OCI-M1 (cell line): ENCODE results near the gene OTX1.
"Not testable (repeated sequence)": the region's sequence is repeated elsewhere in the genome, so short reads cannot be mapped to it uniquely, and the experiment has no call there.

Experiments used
- DNase-seq: peaks from one replicate; lab custom pipeline; 2025; lab: John Stamatoyannopoulos, UW

OTX1 gene

DNA sequence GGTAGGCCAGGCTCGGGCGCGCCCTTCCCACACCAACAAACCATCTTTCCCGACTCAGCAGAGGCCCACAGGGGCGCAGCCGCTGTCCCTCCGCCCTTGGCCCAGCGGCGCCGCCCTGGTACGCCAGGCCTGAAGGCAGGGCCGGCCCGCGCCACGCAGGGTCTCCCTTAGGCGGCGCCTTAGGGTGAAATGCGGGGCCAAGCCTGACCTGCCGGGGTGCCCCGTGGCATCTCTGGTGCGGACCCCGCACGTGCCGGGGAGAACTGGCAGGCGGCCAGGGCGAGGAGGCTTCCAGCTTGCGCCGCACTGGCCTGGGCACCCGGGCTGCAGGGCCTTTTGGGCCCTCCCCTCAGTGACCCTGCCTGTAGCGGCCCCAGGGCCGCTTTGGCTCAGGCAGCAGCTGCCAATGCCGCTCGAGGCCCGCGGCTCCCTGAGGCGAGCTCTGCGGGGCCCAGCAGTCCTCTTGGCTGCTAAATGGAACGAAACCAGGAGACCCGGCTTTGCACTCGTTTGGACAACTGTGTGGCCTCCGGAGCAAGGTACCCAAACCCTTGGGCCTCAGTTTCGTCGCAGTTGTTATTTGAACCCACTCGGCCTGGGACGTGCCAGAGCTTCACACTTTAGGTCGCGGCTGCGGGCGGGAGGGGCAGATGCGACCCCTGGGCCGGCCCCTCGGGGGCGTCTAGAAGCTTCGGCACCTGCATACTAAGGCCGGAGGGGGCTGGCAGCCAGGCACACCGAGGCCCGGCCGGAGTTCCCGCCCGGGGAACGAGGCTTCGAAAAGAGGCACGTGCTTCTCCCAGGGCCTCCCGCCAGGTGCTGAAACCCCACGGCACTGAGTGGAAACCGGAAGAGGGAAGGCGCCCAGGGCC lies 8.5 kb downstream of the OTX1 start:
- DNase-seq: no peak

DNA sequence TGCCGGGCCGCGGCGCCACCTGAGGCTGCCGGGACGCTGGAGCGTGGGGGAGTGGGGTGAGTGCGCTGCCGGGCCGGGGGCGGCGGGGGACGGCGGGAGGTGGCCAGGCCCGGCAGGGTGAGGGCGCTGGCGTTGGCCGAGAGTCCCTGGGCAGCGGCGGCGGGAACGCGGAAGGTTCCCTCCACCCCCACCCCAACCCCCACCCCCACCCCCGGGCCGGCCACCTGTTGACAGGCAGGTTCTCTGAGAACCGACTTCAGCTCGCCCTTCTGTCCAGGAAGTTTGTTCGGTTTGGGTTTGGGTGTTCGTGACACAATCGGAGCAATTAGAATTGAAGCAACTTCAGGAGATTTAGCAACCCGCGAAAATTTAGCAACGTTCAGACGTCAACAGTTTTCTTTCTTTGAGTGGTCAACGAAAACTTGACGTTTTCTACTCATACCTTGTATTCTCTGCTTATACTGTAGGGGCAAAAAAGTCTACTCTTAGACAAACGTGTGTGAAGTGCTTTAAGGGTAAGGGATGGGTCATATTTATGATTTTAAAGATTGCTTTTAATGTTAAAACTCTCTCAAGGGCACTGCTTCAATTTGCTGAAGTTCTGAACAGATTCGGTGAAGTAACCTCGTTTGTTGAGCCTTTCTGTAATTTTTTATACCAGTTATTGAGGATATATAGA lies 9.3 kb downstream of the OTX1 start:
- DNase-seq: peak; percentile 42

DNA sequence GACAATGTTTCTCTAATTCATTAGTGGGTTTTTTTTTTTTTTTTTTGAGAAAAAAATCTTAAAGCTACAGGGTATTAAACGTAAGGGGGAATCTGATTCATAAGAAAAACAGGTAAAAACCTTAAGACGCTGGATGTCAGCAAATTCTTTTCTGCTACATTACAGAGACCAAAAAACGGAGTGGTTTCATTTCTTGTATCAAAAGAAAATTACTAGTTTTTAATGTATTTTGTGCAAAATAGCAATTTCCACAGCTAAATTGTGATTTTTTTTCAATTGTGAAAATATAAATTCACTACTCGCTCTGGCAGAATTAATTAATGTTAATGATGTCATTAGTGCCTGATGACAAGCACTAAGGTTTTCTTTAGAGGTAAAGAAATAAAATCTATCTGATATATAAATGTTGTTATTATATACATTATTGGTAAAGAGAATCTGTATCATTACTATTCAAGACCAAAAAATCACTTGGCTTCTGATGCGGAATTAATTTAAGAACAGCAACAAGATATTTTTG lies 9.9 kb downstream of the OTX1 start:
- DNase-seq: no peak

DNA sequence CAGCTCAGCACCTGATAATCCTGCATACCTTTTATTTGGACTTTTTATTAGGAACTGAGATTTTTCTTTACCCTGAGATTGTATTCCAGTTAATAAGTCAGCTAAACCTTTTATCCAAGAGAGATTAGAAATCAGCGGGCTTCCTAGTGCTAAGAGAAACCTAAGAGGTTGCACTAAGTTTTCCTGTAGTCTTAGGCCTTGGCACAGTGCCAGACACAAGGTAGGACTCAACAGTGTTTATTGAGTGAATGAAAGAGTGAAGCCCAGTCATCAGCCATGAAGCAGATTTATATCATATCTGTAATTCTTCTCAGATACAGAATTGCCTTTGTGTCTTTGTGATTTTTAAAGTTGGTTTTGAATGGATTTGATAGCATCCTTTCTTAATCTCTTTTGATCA lies 13.6 kb downstream of the OTX1 start:
- DNase-seq: no peak

DNA sequence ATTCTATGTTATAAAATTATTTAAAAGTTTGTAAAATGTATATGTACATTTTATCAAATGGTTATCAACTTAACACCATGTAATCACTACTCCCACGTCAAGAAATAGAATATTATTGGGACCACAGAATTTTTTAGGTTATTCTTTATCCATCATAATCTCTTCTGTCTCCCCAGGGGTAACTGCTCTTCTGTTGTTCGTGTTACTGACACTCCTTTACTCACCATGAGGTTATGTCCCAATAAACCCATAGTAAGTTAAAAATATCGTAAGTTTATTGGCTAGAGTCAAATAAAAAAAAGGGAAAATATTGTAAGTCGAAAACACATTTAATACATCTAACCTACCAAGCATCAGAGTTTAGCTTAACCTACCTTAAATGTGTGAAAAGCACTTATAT lies 14.0 kb downstream of the OTX1 start:
- DNase-seq: no peak

DNA sequence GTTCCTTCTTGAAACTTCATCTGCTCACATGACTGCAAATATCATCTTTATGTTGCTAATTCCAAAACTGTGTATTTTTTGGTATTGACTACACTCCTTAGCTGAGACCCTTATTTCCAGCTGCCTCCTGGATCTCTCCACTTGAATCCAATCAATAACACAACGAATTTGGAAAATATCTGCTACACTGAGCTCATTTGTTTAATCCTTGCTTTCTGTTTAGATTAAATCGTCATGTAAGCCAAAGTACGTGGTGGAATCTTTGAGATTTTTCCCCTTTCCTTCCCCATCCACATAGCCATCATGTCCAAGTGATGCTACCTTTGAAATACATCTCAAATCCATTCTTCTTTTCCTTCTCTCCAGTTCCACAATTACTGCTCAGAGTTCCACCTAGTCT lies 15.6 kb downstream of the OTX1 start:
- no peak for DNase-seq

DNA sequence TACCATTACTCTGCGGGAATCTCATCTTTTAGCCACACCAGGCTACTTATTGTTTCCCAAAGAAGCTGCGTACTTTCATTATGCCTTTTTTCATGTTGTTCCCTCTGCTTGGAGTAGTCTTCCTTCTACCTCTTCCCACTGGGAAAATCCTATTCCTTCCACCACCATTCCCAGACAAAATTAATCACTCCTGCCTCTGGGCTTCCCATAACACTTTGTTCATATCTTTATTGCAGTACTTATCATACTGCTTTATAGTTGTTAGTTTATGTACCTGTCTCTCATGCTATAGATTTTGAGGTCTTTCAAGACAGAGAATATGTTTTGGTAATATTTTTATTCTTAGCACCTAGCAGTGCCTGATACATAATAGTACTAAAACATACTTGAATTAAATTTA lies 16.2 kb downstream of the OTX1 start:
- DNase-seq: no peak

DNA sequence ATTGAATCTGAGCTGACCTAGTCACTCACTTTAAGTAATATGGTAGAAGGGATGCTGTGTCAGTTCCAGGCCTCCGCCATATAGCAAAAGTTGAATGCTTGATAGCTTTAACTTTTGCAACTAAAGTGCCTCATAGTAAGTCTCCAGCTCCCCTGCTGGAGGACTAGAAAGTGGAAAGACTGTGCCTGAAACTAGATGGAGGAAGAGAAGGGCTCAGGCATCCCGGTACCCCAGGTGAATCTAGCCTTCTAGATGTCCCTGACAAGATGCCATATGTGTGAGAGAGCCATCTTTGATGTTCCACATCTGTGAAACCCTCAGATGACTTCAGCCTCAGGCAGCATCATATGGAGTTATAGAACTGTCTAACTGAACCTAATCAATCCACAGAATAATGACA lies 21.0 kb downstream of the OTX1 start:
- no peak for DNase-seq

DNA sequence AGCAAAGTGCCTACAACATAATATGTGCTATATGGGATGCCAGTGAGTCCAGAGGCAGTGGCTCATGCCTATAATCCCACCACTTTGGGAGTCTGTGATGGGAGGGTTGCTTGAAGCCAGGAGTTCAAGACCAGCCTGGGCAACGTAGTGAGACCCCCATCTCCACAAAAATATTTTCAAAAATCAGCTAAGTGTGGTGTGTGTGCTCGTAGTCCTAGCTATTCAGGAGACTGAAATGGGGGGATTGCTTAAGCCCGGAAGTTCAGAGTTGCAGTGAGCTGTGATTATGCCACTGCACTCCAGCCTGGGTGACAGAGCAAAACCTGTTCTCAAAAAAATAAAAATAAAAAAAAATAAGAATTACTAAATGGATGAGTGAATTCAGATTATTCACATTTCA lies 23.4 kb downstream of the OTX1 start:
- no peak for DNase-seq

DNA sequence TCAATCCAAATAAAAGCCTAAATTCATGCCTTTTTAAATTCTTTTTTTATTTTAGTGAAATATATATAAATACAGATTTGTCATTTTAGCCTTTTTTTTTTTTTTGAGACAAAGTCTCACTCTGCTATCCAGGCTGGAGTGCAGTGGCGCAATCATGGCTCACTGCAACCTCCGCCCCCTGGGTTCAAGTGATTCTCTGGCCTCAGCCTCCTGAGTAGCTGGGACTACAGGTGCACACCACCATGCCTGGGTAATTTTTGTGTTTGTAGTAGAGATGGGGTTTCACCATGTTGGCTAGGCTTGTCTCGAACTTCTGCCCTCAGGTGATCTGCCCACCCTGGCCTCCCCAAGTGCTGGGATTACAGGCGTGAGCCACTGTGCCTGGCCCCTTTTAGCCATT lies 23.8 kb downstream of the OTX1 start:
- DNase-seq: not testable (repeated sequence)

DNA sequence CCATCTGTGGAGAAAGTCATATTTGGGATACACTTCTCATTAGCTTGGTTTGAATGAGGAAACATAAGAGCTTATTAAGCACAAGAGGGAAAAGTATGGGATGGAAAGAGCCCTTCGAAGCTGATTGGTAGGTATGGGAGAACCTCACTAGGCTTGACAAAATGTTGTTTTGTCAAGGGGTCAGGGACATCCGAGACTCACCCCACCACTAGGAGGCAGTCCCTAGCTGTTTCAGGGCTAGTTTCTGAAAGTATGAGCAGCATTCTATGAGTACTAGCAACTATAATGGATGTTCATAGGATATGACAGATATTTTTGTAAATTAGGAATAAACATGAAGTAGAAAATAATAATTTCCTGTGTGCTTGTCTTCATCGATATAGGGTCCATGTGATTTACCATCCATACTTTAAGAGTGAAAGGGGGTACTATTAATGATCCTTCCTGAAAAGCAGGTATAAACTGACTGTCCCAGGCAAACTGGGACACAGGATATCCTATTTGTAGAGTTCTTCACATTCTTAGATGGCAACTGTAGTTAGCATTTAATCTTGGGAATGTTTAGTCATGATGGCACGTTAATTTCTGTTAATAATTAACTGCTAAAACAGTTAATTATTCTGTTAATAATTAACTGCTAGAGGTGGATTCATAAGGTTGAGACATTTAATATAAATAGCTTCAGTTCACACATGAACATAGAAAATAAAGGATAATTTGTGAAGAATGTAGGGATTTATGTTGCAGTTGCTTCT lies 28.4 kb downstream of the OTX1 start:
- DNase-seq: peak; percentile 72

DNA sequence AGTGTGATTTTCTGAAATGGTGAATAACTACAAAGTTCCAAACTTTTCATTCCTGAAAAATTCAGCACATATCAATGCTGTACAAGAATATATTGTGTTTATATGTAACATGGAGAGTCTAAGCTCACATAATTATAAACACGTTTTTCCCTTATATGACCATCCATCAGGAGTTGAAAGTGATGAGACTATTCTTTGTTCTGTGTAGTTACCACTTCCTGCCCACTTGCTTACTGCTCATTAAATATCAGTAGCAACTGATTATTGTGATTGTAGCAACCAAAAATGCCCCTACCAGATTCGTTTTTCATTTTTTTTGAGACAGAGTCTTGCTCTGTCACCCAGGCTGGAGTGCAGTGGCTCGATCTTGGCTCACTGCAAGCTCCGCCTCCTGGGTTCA lies 30.8 kb downstream of the OTX1 start:
- no peak for DNase-seq

DNA sequence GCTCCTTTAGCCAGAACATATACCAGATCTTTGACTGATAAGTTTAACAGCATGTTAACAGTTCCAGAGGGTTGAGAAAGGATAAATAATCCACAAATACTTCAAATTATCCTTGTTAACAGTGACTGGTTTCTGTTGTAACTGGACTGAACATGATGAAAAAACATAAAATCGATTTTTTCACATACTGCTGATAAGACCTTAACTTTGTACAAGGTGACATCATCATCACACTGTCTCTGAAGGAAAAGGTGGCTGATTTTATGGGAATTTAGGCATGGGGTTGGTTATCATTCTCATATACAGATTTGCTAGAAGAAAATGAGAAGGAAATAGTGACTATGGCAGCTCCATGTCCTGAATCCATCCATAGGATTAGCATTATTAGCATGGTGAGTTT lies 36.1 kb downstream of the OTX1 start:
- no peak for DNase-seq

DNA sequence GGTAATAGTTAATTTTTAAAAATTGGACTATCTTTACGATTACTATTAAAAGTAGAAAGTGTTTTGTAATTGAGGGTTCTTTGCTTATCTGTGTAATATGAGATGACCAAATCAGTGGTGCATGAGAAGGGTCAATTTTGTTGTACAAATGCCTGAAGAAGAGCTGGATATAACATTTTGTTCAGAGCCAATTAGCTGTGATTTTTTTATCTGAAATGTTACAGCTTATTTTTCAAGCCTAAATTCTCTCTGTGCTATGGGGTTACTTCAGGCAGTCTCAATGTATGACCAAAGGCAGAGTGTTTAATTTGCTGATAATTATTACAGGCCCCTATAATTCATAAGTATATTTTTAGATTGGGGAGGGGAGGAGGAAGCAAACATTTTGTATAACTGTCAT lies 41.8 kb downstream of the OTX1 start:
- no peak for DNase-seq

DNA sequence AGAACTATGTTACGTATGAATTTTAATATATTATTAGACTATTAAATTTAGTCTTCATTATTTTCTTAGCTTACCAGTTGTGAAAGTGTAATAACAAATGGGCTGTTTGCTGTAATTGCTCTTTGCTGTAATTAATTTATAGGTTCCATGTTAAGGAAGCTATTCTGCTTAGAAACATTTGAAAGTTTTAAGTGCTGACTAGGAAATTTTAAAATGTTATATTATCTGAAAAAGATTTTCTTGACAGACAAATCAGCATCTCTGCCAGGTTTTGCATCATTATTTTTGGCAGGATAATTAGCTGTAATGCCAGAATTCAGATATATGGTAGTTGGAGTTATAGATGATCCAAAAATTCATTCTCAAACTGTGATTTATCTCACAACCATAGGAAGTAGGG lies 42.2 kb downstream of the OTX1 start:
- DNase-seq: no peak

DNA sequence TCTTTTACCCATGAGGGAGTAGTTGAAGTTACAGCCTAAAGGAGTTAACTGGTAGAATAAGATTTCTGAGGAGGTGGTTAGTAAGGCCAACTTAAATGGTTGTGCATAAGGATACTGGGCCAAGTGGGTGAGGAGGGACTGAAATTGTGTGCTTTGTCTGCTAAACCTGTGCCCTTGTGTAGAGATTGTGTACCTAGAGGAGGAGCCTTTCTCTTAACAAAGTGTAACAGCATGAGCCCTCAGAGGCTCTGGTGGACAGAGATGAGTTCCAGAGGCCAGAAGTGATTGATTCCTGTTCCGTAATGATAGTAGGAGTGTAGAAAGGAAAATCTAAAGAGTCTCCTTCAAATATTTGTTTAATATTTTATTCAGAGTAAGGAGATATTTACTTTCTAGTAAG lies 42.9 kb downstream of the OTX1 start:
- DNase-seq: no peak

DNA sequence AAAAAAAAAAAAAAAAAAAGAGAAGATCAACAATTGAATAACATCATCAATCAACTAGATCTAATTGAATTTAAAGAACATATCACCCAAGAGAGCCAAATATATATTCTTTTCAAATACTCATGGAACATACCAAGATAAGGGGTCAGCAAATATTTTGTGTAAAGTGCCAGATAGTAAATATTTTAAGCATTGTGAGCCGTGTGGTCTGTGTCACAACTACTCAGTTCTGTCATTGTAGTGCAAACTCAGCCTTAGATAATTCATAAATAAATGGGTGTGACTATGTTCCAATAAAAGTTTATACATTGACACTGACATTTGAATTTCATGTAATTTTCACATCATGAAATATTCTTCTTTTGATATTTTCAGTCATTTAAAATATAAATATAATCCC lies 45.9 kb downstream of the OTX1 start:
- DNase-seq: no peak

DNA sequence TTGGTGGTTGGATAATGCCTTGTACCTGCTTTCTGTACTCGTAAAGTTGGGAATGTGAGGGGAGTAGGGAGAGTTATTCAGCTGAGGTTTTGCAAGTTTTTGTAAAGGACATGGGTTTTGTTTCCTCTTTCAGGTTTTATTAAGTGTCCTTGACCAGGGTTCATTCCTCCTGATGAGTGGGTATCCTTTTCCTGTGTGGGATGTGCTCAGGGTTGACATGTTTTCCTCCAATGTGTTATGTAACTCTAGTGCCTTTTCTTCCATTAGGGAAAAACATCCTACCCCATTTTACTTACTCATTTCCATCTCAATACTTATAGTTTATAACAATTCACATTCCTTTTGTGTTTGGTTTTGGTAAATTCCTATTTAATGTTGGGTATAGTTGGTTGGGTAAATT lies 48.4 kb downstream of the OTX1 start:
- no peak for DNase-seq

DNA sequence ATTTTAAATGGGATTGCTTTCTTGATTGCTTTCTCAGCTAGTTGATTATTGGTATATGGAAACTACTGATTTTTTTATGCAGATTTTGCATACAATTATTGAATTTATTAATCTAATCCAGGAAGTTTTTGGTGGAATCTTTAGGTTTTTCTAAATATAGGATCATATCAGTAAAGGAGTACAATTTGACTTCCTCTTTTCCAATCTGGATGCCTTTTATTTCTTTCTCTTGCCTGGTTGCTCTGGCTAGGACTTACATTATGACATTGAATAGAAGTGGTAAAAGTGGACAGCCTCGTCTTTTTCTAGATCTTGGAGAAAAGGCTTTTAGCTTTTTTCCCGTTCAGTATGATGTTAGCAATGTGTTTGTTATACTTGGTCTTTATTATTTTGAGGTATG lies 51.3 kb downstream of the OTX1 start:
- DNase-seq: no peak

DNA sequence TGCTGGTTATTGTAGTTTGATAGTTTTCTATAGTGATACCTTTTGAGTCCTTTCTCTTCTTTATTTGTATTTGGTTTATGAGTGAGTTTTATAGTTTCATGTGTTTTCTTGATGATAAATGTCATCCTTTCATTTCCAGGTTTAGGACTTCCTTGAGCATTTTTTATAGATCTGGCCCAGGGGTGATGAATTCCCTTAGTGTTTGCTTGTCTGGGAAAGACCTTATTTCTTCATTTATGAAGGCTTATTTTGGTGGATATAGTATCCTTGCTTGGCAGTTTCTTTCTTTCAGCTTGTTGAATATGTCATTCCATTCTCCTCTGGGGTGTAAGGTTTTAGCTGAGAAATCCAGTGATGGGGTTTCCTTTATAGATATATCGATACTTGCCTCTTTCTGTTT lies 53.9 kb downstream of the OTX1 start:
- DNase-seq: no peak
